GM19324 (cell line): Measurements from ENCODE around the gene EPHB2.

Experiments used
- ATAC-seq: cut with Tn5 transposase; IDR thresholded peaks from one replicate; pipeline ENCODE4 v1.9.1; 2021; ENCODE audit warnings: mild to moderate bottlenecking, moderate library complexity; ENCODE audit not compliant: unreplicated experiment, low FRiP score

The EPHB2 gene

DNA sequence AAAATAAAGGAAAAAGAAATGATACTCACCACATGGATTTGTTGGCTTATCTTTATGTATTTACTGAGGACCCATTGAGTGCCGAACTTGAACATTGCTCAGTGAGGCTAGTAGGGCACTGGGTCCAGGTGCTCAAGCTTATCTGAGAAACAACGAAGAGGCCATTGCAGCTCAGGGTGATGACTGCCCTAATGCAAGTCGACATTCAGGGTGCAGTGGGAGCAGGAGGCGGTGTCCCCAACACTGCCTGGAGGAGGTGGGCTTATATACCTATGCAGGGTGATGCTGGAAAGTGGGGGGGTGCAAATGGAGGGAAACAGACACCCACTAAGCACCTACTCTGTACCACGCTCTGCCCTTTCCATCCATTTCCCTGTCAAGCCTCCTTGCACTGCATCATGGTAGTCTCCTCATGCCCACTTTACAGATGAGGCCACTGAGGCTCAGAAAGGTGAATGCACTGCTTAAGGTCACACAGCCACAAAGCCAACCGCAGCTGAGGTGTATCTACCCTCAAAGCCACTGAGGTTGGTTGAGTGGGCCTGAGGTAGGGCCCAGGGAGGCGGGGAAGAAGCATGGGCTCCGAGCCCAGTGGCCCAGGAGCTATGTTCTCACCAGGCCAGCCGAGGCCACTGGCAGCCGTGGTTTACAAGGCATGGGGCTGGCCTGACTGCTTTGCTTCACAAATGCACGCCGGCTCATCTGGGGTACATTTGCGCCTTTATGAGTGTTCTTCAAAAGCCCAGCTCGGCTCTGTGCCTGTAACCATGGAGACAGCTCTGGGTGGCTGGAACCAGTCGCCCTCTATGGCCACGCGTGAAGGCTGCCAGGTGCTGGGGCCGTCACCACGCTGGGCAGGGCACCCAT is 103.8 kb downstream of the EPHB2 start:
- no peak for ATAC-seq

DNA sequence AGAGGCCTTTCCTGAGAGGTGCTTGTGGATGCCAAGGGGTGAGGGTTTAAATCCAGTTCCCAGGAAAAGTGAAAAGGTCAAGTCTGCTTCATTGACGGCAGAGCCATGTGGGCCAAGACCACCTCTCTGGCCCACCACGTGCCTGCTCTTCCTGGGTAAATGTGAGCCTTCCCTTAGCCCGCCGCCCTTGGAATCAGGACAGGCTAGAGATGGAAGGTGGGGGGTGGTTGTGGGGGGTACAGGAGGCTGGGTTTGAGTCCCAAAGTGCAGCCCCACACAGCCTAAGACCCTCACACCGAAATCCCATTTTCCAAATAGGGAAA is 104.4 kb downstream of the EPHB2 start:
- ATAC-seq = no peak

DNA sequence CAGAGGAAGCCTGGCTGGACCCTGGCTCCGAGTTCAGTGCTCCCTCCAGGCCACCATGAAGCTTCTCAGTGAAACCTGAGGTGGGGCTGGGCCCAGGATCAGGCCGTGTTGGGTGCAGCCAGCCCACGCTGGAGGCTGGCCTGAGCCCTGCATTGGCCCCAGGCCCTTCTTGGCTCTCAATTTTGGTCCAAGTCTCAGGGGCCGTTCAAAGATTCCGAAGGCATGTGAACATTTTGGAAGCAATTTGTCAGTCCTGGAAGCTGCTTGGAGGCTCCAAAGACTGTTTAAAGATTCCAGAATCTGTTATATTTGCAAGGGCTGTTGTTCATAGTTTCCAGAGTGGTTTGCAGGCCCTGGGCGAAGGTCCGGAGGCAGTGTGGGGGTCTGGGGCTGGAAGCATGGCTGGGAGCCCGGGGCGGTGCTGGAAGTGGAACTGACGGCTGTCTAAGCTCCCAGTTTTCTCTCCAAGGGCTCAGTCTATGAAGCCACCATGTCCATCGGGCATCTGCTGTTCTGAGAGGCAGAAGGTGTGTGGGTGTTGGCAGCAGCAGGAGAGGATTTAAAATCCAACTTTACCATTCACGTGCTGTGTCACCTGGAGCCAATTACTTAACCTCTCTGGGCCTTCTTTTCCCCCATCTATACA is 104.9 kb downstream of the EPHB2 start:
- no peak for ATAC-seq

DNA sequence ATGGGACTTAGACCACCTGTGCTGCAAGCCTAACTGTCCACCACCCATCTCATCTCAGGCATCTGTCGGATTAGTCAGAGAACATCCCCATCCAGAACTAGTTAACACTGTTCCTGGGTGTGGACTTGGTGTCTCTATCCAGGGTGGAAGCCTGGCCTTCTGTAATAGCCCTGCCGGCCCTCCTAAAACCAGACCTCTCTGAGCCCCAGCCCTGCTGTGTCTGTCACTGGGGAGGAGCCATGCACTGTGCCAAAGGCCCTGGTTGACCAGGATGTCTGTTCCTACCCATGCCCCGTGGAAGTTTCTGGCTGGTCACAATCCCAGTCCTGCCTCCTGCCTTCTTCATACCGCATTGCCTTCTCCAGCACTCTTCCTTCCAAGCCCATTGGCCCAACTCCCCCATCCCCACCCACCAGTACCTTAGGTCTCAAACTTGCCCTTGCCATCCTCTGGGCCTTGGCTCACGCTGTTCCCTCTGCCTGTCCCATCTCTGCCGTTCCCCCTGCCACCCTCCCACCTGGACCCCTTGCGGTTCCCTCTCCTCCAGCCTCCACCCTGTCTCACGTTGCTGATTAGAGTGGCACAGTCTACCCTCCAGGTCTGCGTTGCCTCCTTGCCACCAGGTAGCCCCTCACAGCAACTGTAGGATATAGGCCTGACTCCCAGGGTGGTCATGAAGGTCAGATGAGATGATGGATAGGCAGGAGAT is 105.6 kb downstream of the EPHB2 start:
- ATAC-seq = no peak

DNA sequence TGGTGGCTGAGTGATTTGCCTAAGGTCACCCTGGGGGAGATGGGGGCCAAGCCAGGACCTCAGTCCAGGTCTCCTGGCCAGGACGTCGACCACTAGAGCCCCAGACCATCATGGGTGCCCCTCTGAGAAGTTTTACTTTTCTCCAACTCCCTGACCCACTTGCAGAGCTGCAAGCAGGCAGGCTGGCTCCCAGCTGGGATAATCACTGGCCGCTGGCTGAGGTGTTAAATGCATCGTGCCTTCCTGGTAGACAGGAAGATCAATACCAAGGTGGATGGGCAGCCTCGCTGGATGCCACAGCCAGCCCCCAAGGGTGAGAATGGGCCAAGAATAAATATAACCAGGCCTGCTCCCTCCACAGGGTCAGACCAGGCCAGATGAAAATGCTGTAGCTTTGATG is 106.2 kb downstream of the EPHB2 start:
- ATAC-seq = no peak

DNA sequence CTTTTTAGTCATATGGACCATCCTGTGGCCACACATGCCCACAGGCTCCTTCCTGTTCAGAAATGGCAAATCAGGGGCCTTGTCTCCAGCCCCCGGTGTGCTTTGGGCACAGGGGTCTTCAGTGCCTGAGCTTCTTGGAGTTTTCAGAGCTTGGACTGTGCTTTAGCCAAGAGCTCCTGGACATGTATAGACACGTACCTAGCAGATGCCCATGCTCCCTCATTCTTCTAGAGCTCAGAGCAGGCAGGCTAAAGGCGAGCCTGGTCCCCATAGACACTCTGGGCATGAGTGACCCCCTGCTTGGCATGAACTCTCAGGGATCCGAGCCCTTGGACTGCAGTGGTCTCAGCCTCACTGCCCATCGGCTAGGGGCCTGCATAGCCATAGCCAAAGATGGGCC is 106.8 kb downstream of the EPHB2 start:
- ATAC-seq = no peak

DNA sequence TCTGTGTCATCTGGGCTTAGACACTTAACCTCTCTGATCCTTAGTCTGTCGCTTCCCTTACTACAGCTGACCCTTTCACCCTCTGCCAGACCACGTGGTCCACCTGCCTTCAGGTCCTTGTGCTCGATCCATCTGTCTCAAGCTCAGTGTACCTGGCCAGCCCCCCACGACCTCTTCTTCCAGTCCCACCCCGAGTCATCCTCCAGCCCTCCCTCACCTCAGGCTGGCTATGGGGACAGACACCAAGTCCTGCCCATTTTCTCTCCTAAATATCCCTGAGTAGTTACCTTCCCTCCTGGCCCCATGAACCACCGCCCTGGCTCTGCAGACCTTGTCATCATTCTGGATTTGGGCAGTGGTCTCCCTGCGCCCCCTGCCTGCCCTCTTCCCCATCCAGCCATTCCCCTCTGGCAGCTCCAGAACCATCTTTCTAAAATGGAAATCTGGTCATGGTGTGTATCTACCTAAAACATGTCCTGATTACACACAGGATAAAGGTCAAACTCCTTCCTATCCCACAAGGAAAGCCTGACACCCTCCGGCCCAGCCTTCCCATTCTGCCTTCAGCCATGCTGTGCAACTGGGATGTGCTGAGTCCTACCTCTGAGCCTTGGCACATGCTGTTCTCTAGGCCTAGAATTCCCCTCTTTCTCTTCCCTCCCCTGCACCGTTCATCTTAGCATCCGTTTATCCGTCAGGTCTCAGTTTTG is 107.6 kb downstream of the EPHB2 start:
- no peak for ATAC-seq

DNA sequence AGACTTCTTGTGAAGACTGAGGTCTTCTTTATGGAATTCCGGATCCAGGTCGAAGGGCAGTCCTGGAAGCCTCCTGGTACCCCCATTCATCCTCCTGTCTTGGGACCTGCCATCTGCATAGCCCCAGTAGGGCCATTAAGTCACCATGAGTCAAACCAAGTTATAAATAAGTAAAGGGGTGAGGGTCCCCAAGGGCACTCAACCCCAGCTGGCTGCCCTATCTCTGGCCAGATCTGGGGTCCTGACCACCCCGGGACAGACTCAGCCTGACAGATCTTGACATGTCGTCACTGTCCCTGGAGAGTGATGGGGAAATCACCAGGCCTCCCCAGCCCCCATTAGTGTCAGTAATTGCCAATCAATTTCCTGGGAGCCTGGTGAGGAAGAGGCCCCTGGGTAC is 108.7 kb downstream of the EPHB2 start:
- no peak for ATAC-seq

DNA sequence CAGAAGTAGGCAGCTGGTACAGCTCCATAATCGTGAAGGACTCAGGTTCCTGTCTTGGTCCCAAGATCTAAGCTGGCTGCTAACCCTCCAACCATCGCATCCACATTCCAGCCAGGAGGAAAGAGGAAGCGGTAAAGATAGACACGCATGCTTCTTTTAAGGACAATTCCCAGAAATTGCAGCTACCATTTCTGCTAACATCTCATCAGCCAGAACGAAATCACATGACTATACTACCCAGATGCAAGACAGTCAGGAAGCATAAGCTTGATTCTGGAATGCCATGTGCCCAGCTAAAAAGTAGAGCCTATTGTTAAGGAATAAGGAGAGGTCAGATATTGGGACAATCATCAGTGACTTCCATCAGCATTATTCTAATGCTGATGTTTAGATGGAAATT is 110.4 kb downstream of the EPHB2 start:
- ATAC-seq = no peak

DNA sequence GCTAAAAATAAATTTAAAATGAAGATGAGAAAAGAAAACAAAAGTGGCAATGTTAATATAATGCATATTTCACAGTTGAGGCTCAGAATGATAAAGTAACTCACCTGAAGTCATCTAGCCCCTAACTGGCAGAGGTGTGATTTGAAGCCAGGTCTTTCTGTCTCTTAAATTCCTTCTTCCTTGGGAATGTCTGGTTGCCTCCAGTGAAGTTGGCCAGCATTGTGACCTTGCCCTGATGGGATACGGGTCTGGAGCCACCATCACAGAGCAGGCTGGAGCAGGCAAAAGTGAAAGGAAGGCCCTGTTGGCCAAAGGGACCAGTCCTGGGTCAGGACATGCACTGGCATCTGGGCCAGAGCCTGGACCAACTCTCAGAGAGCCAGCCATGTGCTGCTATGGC is 111.7 kb downstream of the EPHB2 start:
- no peak for ATAC-seq

DNA sequence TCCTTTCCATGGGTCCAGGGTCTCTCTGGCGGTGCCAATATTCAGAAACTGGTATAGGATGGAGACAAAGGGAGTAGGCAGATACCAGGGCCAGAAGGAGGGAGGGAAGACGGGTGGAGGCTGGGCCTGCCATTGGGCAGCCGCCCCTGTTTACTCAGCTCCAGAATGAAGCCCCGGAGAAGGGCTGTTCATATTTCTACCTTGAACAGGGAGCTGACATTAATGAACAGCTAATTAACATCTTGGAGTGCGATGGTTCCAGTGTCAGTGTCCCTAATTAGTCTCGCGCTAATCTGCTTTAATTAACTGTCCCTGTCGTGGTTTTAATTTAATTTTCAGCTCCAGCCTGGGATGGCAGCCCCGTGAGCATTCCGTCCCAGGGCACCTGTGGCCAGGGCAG is 113.8 kb downstream of the EPHB2 start:
- no peak for ATAC-seq

DNA sequence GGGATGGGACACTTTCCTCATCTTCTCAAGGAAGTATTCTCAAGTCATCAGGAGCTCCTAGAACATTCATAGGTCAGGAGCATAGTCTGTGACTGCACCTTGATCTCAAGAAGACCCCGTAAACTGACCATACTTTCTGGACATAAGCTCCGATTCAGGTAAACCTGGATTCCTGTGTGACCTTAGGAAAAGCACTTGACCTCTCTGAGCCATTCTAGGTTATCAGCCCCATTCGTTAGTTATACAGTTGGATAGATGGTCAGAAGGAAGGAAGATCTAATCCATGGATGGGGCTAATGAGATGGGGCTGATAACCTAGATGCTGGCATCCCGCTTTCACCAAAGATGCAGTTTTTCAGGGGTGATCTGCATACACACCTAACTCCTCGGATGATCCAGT is 114.3 kb downstream of the EPHB2 start:
- no peak for ATAC-seq

DNA sequence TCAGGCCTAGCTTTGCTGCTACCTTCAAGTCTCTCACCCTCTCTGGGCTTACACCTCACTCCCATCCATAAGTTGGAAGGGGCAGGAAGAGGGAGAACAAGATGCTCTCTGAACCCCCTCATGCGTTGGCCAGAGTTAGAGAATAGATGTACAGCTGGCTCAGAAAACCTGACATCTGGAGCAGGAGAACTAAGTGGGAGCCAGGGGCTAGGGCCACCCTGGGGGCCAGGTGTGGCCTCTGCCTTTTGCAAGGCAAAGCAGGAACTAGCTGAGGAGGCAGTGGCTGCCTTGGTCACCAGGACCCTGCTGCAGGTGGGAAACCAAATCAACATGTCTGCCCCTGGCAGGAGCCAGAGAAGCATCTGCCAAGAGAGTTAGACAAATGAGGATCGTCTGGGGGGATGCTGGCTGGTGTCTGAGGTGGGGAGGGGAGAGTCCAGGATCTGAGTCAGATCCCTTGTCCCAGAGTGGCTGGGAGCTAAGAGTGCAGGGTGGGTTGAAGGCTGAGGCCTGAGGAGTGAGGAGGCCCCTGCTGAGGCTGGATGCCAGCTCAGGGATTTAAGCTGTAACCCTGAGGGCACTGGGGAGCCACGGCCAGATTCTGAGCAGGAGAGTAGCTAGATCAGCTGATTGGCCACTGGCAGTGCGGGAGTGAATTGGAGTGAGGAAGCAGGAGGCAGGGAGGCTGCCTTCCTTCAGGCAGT is 115.0 kb downstream of the EPHB2 start:
- ATAC-seq = no peak

DNA sequence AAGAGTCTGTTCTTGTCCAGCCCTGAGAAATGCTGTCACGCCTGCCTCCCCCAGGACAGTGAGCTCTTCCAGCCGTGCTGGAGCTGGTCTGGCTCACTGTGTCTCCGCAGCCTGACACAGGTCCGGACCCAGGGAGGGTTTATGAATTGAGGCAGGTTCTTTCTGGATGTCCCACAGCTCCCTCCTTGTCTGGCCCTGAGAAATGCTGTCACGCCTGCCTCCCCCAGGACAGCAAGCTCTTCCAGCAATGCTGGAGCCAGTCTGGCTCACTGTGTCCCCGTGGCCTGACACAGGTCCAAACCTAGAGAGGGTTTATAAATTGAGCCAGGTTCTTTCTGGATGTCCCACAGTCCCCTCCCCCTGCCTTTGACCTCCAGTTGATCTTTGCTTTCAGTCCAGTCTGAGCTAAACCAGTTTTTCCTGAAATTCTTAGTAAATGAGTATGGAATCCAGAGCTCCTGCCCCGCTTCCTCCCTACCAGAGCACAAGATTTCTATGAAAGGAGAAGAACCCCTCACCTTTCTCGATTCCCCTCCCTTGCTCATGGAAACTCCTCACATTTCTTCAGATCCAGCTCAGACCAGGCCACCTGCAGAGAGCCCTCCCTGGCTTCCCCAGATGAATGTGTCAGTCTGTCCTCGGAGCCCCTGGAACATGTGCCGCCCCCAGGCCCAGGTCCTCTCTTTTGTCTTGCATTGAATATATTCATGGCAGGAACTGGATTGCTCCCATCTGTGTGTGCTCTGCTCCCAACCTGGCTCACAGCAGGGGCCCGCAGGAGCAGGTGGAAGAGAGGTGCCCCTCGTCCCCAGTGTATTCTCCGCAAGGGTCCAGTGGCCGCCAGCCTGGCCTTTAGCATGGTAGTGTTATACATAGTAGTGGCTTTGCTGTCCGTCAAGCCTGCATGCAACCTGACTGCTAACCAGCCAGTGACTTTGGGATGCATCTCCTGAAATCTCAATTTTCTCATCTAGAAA is 116.3 kb downstream of the EPHB2 start:
- no peak for ATAC-seq

DNA sequence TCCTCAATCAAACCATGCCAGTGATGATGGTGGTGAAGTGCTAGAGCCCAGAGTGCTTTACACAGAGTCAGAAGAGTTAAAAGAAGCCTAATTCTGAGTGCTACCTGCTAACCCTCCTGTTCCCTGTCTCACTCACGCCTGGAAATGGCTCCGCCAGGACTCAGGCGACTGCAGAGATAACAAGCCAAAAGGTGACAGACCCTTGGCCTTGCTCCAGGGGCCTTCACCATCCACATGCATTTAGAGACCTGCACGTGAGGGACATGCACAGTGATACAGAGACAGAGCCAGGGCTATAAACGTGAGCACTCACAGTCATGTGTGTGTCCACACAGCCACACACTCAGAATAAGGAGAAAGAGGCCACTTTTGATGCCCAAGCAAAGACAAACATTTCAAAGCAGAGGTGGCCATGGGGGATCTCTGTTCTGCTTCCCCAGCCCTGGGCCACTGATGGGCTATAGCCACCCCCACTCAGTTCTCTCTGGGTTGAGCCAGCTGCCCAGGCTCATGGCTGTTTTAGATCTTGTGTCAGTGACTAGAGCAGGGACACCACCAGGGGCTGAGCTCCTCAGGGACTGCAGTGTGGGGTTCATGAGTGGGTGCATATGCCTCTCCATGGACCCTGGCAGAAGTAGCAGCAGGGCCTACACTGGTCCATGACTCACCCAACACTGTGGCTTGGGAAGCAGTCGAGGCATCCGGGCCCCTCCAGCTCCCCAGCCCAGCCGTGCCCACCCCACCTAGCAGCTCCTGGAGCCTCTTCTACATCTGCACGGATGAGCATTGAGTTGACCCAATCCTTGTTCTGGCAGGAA is 117.2 kb downstream of the EPHB2 start:
- no peak for ATAC-seq

DNA sequence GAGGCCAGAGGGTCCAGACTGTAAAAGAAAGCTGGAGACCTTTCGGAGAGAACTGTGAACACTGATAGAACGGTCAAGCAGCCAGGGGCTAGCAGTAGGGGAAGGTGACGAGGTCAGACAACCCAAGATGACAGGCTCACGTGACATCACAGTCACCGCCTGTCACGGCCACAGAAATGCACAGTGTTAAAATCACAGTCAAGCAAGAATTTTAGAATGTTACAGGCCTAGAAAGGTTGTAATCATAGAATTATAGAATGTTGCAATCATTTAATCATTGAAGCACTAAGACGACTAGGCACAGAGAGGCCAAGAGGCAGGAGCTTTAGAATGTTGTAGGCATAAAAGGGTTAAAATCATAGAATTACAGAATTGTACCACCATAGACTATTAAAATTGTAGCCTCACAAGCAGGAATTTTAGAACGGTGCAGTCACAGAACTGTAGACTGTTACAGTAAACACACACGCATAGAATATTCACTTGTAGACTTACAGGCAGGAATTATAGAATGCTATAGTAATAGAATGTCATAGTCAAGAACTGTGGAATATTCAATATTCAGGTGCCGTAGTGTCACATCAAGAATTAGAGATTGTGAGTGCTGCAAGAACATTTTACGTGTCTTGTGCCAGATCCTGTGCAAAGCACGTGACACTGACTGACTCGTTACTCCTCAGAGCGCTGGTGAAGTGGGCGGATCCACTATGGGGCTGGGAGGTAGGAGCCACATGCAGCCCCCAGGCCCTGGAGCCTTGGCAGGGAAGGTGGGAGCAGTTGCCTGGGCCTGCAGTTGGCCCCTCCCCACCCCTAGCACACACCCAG is 118.1 kb downstream of the EPHB2 start:
- ATAC-seq = no peak

DNA sequence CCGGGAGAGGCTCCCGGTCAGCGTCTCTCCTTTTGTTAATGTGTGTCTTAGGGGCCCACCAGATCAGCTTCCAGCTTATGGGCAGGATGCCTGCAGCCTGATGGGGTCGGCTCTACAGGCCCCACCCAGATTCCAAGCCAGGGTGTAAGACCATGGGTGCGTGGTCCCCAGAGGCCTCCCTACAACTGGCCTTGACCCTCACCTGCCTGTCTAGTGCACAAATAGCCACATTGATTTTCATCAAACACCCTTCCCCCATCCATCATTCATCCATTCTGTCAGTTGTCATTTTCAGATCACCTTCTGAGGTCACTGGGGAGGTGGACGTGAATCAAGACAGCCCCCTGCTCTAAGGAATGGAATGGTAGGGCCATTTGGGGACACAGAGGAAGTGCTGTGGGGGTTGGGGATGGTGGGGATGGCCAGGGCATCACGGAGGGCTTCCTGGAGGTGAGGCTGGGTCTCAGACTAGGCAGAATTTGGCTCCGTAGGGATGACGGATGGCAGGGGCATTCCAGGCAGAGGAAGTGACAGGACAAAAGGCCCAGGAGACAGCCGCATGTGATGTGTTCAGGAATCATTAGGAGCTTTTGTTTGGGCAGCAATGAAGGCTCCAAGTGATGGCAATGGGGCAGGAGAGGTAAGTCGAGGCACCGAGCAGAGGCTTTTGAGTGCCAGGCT is 118.8 kb downstream of the EPHB2 start:
- no peak for ATAC-seq
